CD8-positive, alpha-beta memory T cell (primary cell): ENCODE measurements around the gene RGR. TPM values are rescaled to one million over a fixed set of nuclear protein-coding genes. Genes with fewer than 3 reads are reported as not detected.

Experiments used
- CTCF ChIA-PET: fragments of 350-600 bp; sonication (Branson Sonifier 250); formaldehyde crosslinking; loops from one replicate; lab custom pipeline; 2021; ENCODE audit warnings: antibody characterized with exemption; lab: Charles Lee
- POLR2A ChIA-PET: fragments of 350-600 bp; sonication (Branson Sonifier 250); formaldehyde crosslinking; loops from one replicate; lab custom pipeline; 2021; ENCODE audit warnings: antibody characterized with exemption; lab: Charles Lee
- DNase-seq, 5 donors: peaks; one replicate each; pipeline versions ENCODE4 v3.0.0 to v3.0.0-alpha.2; 2020 to 2022; ENCODE audit warnings: mixed read lengths in 1 of 5
- H3K27ac ChIP-seq: one replicate; pipeline ENCODE4 v1.7.0; 2013; ENCODE audit warnings: low read depth, mild to moderate bottlenecking, low read length, moderate library complexity
- H3K27me3 ChIP-seq: 2 replicates; pipeline ENCODE4 v1.7.0; 2013; ENCODE audit warnings: low read length, mild to moderate bottlenecking; ENCODE audit not compliant: insufficient read depth, poor library complexity, severe bottlenecking
- H3K36me3 ChIP-seq: 2 replicates; pipeline ENCODE4 v1.7.0; 2013; ENCODE audit warnings: mild to moderate bottlenecking, low read length, moderate library complexity; ENCODE audit not compliant: insufficient read depth
- H3K4me1 ChIP-seq: 2 replicates; pipeline ENCODE4 v1.7.0; 2013; ENCODE audit warnings: mild to moderate bottlenecking, low read length, moderate library complexity; ENCODE audit not compliant: insufficient read depth
- H3K4me3 ChIP-seq: 2 replicates; pipeline ENCODE4 v1.7.0; 2013; ENCODE audit warnings: mild to moderate bottlenecking, low read length
- H3K9me3 ChIP-seq: 2 replicates; pipeline ENCODE4 v1.7.0; 2013; ENCODE audit warnings: mild to moderate bottlenecking, low read length
- H3K27ac Mint-ChIP-seq, 8 donors: one replicate each; pipeline ENCODE4 v1.8.0; 2020 to 2021; ENCODE audit warnings: mixed read lengths in 8 of 8, mild to moderate bottlenecking in 6 of 8, inconsistent platforms in 3 of 8, moderate library complexity in 3 of 8
- H3K27me3 Mint-ChIP-seq, 2 donors: one replicate each; pipeline ENCODE4 v1.8.0; 2020 to 2021; ENCODE audit warnings: mixed read lengths in 2 of 2, mild to moderate bottlenecking in 1 of 2, moderate library complexity in 1 of 2
- H3K36me3 Mint-ChIP-seq, 3 donors: one replicate each; pipeline ENCODE4 v1.8.0; 2020 to 2021; ENCODE audit warnings: mixed read lengths in 3 of 3, inconsistent platforms in 1 of 3, mild to moderate bottlenecking in 1 of 3
- H3K4me1 Mint-ChIP-seq, 3 donors: one replicate each; pipeline ENCODE4 v1.8.0; 2020 to 2021; ENCODE audit warnings: mixed read lengths in 3 of 3, inconsistent platforms in 1 of 3, mild to moderate bottlenecking in 1 of 3
- H3K4me3 Mint-ChIP-seq, 7 donors: one replicate each; pipeline ENCODE4 v1.8.0; 2020 to 2021; ENCODE audit warnings: mixed read lengths in 7 of 7, mild to moderate bottlenecking in 6 of 7, moderate library complexity in 4 of 7, inconsistent platforms in 2 of 7
- H3K9me3 Mint-ChIP-seq, 5 donors: one replicate each; pipeline ENCODE4 v1.8.0; 2020 to 2022; ENCODE audit warnings: mixed read lengths in 5 of 5, mild to moderate bottlenecking in 3 of 5, moderate library complexity in 2 of 5, inconsistent platforms in 1 of 5
- polyA plus RNA-seq: library from polyadenylated mRNA; unstranded; fragments of 300-500 nt; fragmentation: Illumina TruSeq; gene quantifications from one replicate; pipeline ENCODE4 v1.2.3, GENCODE V29; 2021
- total RNA-seq, 2 experiments: library from RNA; stranded (reverse); gene quantifications; one replicate each; pipeline ENCODE4 v1.2.3, GENCODE V29; 2021

The RGR gene
- total and polyA plus RNA-seq, 3 experiments from 2014 or later, result not detected

- ChIA-PET CTCF (no interaction called here), POLR2A (no interaction called here)
- Mint-ChIP-seq H3K27ac (no peak overlapping the region), H3K4me3 (no peak overlapping the region), H3K4me1 (no peaks in the 10 kb centered on the region), H3K36me3 (peaks cover 0 to 2% (median 0%) of the 10 kb centered on the region in 3 donors), H3K9me3 (no peaks in the 10 kb centered on the region), H3K27me3 (peaks cover 15 to 70% of the 10 kb centered on the region in 2 donors)
- no peaks in the 10 kb centered on the region for H3K4me1 ChIP-seq
- no peak overlapping the region for H3K4me3 ChIP-seq
- no peaks in the 10 kb centered on the region for H3K36me3 ChIP-seq
- H3K27me3 ChIP-seq, result no peaks in the 10 kb centered on the region
- H3K27ac ChIP-seq, result no peak overlapping the region
- H3K9me3 ChIP-seq, result no peaks in the 10 kb centered on the region
- DNase-seq, result no peak
These were observed 20.3 kb upstream of the RGR start for GRCh38 chr10:84224411-84225028.

DNA sequence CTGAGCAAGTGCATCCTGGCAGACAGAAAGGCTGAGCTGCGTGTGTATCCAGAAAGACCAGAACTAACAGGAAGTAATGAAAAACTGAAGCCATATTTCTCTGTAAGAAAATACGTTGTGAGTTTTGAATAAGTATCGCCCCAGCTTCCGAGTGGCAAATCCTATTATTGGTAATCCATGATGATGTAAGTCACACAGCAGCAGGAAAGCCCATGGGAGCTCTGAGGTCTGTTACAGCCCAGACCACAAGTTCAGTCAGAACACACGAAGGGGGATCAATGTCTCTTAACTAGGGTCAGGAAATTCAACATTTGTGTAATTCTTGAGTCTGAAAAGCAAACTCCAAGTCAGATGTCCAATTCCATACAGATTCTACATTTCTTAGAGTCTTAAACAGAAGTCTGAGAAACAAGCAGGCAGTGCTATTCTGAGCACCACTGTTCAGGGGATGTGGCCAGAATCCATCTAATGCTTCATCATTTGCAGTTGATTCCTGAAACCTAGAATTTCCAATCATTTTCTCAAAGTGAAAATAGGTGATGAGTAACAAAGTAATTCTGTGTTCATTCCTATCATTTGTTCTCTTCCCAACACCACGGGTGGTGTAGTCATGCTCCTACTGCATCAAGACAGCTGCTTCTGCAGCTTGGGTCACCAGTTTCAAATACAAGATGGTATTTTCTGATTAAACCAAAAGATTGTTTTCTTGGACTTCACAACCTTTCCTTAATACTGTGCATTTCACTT is 19.3 kb upstream of the RGR start, which contains the start of gene LRIT2:
Gene LRIT2 (minus strand): TSS at position 118 of the 747 bp plus-strand sequence. CDS start 24 bp downstream, at position 94.
- Histone ChIP-seq H3K27me3 (no peaks in the 10 kb centered on the region), H3K9me3 (no peaks in the 10 kb centered on the region), H3K27ac (no peak within 1 kb of the TSS), H3K4me3 (no peak within 1 kb of the TSS), H3K36me3 (no peaks in the 10 kb centered on the region), H3K4me1 (no peaks in the 10 kb centered on the region)
- CTCF ChIA-PET, result no interaction called here
- POLR2A ChIA-PET, result no interaction called here
- no peak within 1 kb of the TSS for H3K27ac Mint-ChIP-seq
- H3K4me1 Mint-ChIP-seq, result no peaks in the 10 kb centered on the region
- DNase-seq, result no peak
- H3K4me3 Mint-ChIP-seq, result peak within 1 kb of the TSS in 1 of 7 donors; percentile 20
- H3K36me3 Mint-ChIP-seq, result no peaks in the 10 kb centered on the region
- no peaks in the 10 kb centered on the region for H3K9me3 Mint-ChIP-seq
- peaks cover 15 to 73% of the 10 kb centered on the region in 2 donors for H3K27me3 Mint-ChIP-seq

GRCh38 chr10:84226616-84227015 is 18.2 kb upstream of the RGR start:
- no peaks in the 10 kb centered on the region for H3K4me1 ChIP-seq
- Mint-ChIP-seq H3K4me1 (no peaks in the 10 kb centered on the region), H3K9me3 (no peaks in the 10 kb centered on the region), H3K27ac (no peak overlapping the region), H3K27me3 (peaks cover 10 to 76% of the 10 kb centered on the region in 2 donors), H3K4me3 (no peak overlapping the region), H3K36me3 (no peaks in the 10 kb centered on the region)
- no peaks in the 10 kb centered on the region for H3K9me3 ChIP-seq
- no peaks in the 10 kb centered on the region for H3K27me3 ChIP-seq
- no peak overlapping the region for H3K27ac ChIP-seq
- CTCF ChIA-PET, result no interaction called here
- POLR2A ChIA-PET, result no interaction called here
- no peak overlapping the region for H3K4me3 ChIP-seq
- H3K36me3 ChIP-seq, result no peaks in the 10 kb centered on the region
- DNase-seq, result no peak

- DNase-seq, result no peak
- Histone ChIP-seq H3K4me3 (no peak overlapping the region), H3K4me1 (no peaks in the 10 kb centered on the region), H3K27ac (no peak overlapping the region), H3K27me3 (no peaks in the 10 kb centered on the region), H3K9me3 (no peaks in the 10 kb centered on the region), H3K36me3 (no peaks in the 10 kb centered on the region)
- ChIA-PET CTCF (no interaction called here), POLR2A (no interaction called here)
- no peaks in the 10 kb centered on the region for H3K9me3 Mint-ChIP-seq
- no peaks in the 10 kb centered on the region for H3K36me3 Mint-ChIP-seq
- H3K4me3 Mint-ChIP-seq, result no peak overlapping the region
- no peak overlapping the region for H3K27ac Mint-ChIP-seq
- H3K4me1 Mint-ChIP-seq, result no peaks in the 10 kb centered on the region
- peaks cover 6 to 73% of the 10 kb centered on the region in 2 donors for H3K27me3 Mint-ChIP-seq
These were observed 17.0 kb upstream of the RGR start for GRCh38 chr10:84227810-84228209.

- Histone ChIP-seq H3K27me3 (no peaks in the 10 kb centered on the region), H3K9me3 (no peaks in the 10 kb centered on the region), H3K4me1 (no peaks in the 10 kb centered on the region), H3K27ac (no peak overlapping the region), H3K4me3 (no peak overlapping the region), H3K36me3 (no peaks in the 10 kb centered on the region)
- no peak for DNase-seq
- Mint-ChIP-seq H3K4me3 (no peak overlapping the region), H3K4me1 (no peaks in the 10 kb centered on the region), H3K27me3 (peaks cover 3 to 71% of the 10 kb centered on the region in 2 donors), H3K27ac (no peak overlapping the region), H3K9me3 (no peaks in the 10 kb centered on the region), H3K36me3 (no peaks in the 10 kb centered on the region)
- CTCF ChIA-PET, result no interaction called here
- POLR2A ChIA-PET, result no interaction called here
These were observed 14.5 kb upstream of the RGR start for GRCh38 chr10:84230359-84230758.

DNA sequence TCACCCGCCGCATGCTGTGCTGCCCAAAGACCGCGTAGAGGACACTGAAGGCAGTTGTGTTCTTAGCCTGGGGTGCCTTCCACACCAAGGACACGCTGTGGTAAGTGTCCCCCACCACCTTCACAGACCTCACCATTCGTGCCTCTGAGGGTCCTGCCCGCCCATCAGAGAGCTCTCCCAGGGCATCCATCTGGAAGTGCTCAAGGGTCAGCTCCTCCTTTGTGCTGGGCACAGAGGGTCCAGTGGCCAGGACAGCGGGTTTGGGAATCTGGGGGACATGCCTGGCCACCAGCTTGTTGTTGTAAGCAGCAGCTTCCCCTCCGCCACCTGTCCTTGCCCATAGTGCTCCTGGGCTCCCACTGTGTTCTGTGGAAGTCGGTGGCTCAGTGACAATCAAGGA is 12.5 kb upstream of the RGR start:
- no peaks in the 10 kb centered on the region for H3K4me1 Mint-ChIP-seq
- no peaks in the 10 kb centered on the region for H3K36me3 Mint-ChIP-seq
- no peak overlapping the region for H3K27ac Mint-ChIP-seq

DNA sequence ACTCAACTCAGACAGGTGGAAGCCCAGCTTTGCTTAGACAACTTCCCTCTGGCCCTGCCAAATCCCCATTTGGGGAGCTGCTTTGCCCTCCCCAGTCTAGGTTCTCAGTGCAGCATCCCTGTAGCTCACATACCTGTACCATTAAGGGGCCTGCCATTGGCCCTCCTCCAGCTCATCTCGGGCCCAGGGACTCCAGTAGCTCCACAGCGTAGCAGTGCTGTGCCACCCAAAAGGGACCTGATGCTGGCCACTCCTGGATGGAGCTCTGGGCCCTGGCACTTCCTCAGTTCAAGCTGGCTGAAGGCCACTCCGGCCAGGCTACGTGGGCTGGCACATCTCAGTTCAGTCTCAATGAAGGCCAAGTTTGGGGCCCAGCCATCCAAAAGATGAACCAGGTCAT is 10.9 kb upstream of the RGR start:
- CTCF ChIA-PET, result interaction anchor here (1.1 kb wide), 1 partner anchor 12 kb away, joined by 4 read pairs; no protein-coding TSS in a partner anchor

More for the DNA sequence above, 12.5 kb upstream of the RGR start:
- no peak overlapping the region for H3K4me3 ChIP-seq
- H3K4me3 Mint-ChIP-seq, result no peak overlapping the region
- ChIA-PET POLR2A (no interaction called here), CTCF (no interaction called here)
- H3K27me3 Mint-ChIP-seq, result peaks cover 7 to 64% of the 10 kb centered on the region in 2 donors
- no peaks in the 10 kb centered on the region for H3K36me3 ChIP-seq
- no peaks in the 10 kb centered on the region for H3K9me3 ChIP-seq
- no peaks in the 10 kb centered on the region for H3K4me1 ChIP-seq
- DNase-seq, result no peak
- no peaks in the 10 kb centered on the region for H3K27me3 ChIP-seq
- no peaks in the 10 kb centered on the region for H3K9me3 Mint-ChIP-seq
- no peak overlapping the region for H3K27ac ChIP-seq

DNA sequence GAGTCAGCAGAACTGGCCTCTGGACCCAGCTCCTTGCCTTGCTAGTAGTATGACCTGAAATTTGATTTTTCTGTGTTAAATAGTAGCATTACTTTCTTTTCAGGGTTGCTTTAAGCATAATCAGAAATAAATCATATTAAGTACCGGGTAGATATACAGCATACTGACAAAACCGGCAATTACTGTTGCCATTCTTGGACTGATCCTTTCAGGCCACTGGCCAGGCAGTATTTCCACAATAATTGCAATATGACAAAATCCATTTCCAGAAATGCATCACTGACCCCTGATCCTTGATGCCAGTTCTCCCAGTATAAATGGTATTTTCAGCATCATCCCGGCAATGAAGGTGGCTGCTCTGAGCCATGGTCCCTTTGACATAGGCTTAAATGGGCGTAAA is 10.4 kb upstream of the RGR start:
- Histone ChIP-seq H3K4me1 (no peaks in the 10 kb centered on the region), H3K4me3 (no peak overlapping the region), H3K36me3 (no peaks in the 10 kb centered on the region), H3K9me3 (no peaks in the 10 kb centered on the region), H3K27me3 (no peaks in the 10 kb centered on the region), H3K27ac (no peak overlapping the region)
- Mint-ChIP-seq H3K27ac (no peak overlapping the region), H3K4me1 (no peaks in the 10 kb centered on the region), H3K9me3 (no peaks in the 10 kb centered on the region), H3K4me3 (no peak overlapping the region), H3K36me3 (no peaks in the 10 kb centered on the region), H3K27me3 (peaks cover 13 to 55% of the 10 kb centered on the region in 2 donors)
- no peak for DNase-seq
- ChIA-PET CTCF (no interaction called here), POLR2A (no interaction called here)

More for the DNA sequence above, 10.9 kb upstream of the RGR start:
- Mint-ChIP-seq H3K36me3 (no peaks in the 10 kb centered on the region), H3K27me3 (peaks cover 12 to 60% of the 10 kb centered on the region in 2 donors), H3K9me3 (no peaks in the 10 kb centered on the region), H3K27ac (no peak overlapping the region), H3K4me1 (no peaks in the 10 kb centered on the region), H3K4me3 (no peak overlapping the region)
- Histone ChIP-seq H3K27ac (no peak overlapping the region), H3K36me3 (no peaks in the 10 kb centered on the region), H3K4me3 (no peak overlapping the region), H3K27me3 (no peaks in the 10 kb centered on the region), H3K4me1 (no peaks in the 10 kb centered on the region), H3K9me3 (no peaks in the 10 kb centered on the region)
- POLR2A ChIA-PET, result no interaction called here
- no peak for DNase-seq
